ENCODE results near the gene PRKCE. TPM values are rescaled to one million over a fixed set of nuclear protein-coding genes. Genes with fewer than 3 reads are reported as not detected.

The PRKCE gene
- total RNA-seq, 1 donor from 2014 or later: 21.0 TPM

GRCh38 chr2:46167924-46168323, 516.4 kb downstream of the PRKCE start:
- H3K4me3 ChIP-seq (ENCODE audit: low read depth, low read length): no peak overlapping the region
- no peak for DNase-seq (ENCODE audit: low read depth)
- H3K36me3 ChIP-seq (ENCODE audit: control insufficient read depth, insufficient read depth, low read length): peaks cover 1% of the 10 kb centered on the region
- TF ChIP-seq CTCF (IDR thresholded peaks at IDR 0.05; ENCODE audit: insufficient read depth, low read length, poor library complexity, severe bottlenecking): no peak
- H3K27me3 ChIP-seq (ENCODE audit: control insufficient read depth, insufficient read depth, low read length): no peaks in the 10 kb centered on the region

GRCh38 chr2:46169467-46169866, 518.0 kb downstream of the PRKCE start:
- H3K27me3 ChIP-seq (ENCODE audit: control insufficient read depth, insufficient read depth, low read length): no peaks in the 10 kb centered on the region
- no peak for DNase-seq (ENCODE audit: low read depth)
- no peak overlapping the region for H3K4me3 ChIP-seq (ENCODE audit: low read depth, low read length)
- TF ChIP-seq CTCF (IDR thresholded peaks at IDR 0.05; ENCODE audit: insufficient read depth, low read length, poor library complexity, severe bottlenecking): no peak
- H3K36me3 ChIP-seq (ENCODE audit: control insufficient read depth, insufficient read depth, low read length): peaks cover 1% of the 10 kb centered on the region

- no peak for DNase-seq (ENCODE audit: low read depth)
Measured at GRCh38 chr2:46170026-46170425, 518.6 kb downstream of the PRKCE start.

GRCh38 chr2:46170611-46171350, 519.3 kb downstream of the PRKCE start:
- H3K36me3 ChIP-seq (ENCODE audit: control insufficient read depth, insufficient read depth, low read length): no peaks in the 10 kb centered on the region
- H3K4me3 ChIP-seq (ENCODE audit: low read depth, low read length): no peak overlapping the region
- no peaks in the 10 kb centered on the region for H3K27me3 ChIP-seq (ENCODE audit: control insufficient read depth, insufficient read depth, low read length)
- DNase-seq (ENCODE audit: low read depth): no peak
- TF ChIP-seq CTCF (IDR thresholded peaks at IDR 0.05; ENCODE audit: insufficient read depth, low read length, poor library complexity, severe bottlenecking): no peak

More at GRCh38 chr2:46170026-46170425, 518.6 kb downstream of the PRKCE start:
- H3K4me3 ChIP-seq (ENCODE audit: low read depth, low read length): no peak overlapping the region
- TF ChIP-seq CTCF (IDR thresholded peaks at IDR 0.05; ENCODE audit: insufficient read depth, low read length, poor library complexity, severe bottlenecking): no peak
- H3K27me3 ChIP-seq (ENCODE audit: control insufficient read depth, insufficient read depth, low read length): no peaks in the 10 kb centered on the region
- H3K36me3 ChIP-seq (ENCODE audit: control insufficient read depth, insufficient read depth, low read length): peaks cover 1% of the 10 kb centered on the region

GRCh38 chr2:46171411-46171953, 520.0 kb downstream of the PRKCE start:
- H3K4me3 ChIP-seq (ENCODE audit: low read depth, low read length): no peak overlapping the region
- no peaks in the 10 kb centered on the region for H3K36me3 ChIP-seq (ENCODE audit: control insufficient read depth, insufficient read depth, low read length)
- H3K27me3 ChIP-seq (ENCODE audit: control insufficient read depth, insufficient read depth, low read length): no peaks in the 10 kb centered on the region
- no peak for TF ChIP-seq CTCF (IDR thresholded peaks at IDR 0.05; ENCODE audit: insufficient read depth, low read length, poor library complexity, severe bottlenecking)
- no peak for DNase-seq (ENCODE audit: low read depth)
